ENCODE results near the gene CRHBP.

DNA sequence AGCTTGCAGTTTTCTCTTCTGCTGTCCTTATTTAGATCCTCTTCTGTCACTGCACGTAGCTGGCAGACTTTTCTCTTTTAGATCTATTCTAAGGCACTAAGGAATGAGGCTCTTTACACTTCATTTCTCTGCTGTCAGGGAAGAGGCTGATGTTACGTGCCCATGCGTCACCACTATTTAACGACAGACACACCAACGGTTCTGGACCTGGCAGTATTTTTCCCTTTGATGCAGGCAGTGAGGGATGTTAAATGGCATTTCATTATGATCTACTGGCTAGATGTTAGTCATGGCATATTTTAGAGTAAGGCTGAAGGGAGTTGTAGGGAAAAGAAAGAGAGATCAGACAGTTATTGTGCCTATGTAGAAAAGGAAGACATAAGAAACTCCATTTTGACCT, 8.2 kb upstream of the CRHBP start:
- TF ChIP-seq, protein P1, sequence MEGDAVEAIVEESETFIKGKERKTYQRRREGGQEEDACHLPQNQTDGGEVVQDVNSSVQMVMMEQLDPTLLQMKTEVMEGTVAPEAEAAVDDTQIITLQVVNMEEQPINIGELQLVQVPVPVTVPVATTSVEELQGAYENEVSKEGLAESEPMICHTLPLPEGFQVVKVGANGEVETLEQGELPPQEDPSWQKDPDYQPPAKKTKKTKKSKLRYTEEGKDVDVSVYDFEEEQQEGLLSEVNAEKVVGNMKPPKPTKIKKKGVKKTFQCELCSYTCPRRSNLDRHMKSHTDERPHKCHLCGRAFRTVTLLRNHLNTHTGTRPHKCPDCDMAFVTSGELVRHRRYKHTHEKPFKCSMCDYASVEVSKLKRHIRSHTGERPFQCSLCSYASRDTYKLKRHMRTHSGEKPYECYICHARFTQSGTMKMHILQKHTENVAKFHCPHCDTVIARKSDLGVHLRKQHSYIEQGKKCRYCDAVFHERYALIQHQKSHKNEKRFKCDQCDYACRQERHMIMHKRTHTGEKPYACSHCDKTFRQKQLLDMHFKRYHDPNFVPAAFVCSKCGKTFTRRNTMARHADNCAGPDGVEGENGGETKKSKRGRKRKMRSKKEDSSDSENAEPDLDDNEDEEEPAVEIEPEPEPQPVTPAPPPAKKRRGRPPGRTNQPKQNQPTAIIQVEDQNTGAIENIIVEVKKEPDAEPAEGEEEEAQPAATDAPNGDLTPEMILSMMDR (IDR thresholded peaks at IDR 0.05) = no peak
- TF ChIP-seq POLR2A (IDR thresholded peaks at IDR 0.05) = no peak
